WTC11 (cell line): ENCODE measurements around the gene CLASP1. TPM values are rescaled to one million over a fixed set of nuclear protein-coding genes. Genes with fewer than 3 reads are reported as not detected.

Experiments
- ATAC-seq: fragments of 200-7000 bp; cut with Tn5 transposase; 2 replicates; pipeline ENCODE4 v1.10.0; 2021; ENCODE audit warnings: mild to moderate bottlenecking, moderate library complexity
- CTCF ChIA-PET: fragments of 300-600 bp; sonication (Branson Sonifier 250); formaldehyde crosslinking; loops from one replicate; lab custom pipeline; 2021; ENCODE audit warnings: antibody characterized with exemption; lab: Charles Lee
- POLR2A ChIA-PET: fragments of 350-600 bp; sonication (Branson Sonifier 250); formaldehyde crosslinking; loops from one replicate; lab custom pipeline; 2021; ENCODE audit warnings: antibody characterized with exemption; lab: Charles Lee
- DNase-seq: peaks from one replicate; pipeline ENCODE4 v3.0.0; 2021; ENCODE audit warnings: low spot score
- H3K27ac Mint-ChIP-seq: 2 replicates; pipeline ENCODE4 v1.8.0; 2021; ENCODE audit warnings: mixed read lengths
- H3K27me3 Mint-ChIP-seq: 2 replicates; pipeline ENCODE4 v1.8.0; 2021; ENCODE audit warnings: low read depth, mild to moderate bottlenecking, moderate library complexity, mixed read lengths
- H3K36me3 Mint-ChIP-seq: 2 replicates; pipeline ENCODE4 v1.8.0; 2021; ENCODE audit warnings: mixed read lengths
- H3K4me1 Mint-ChIP-seq: 2 replicates; pipeline ENCODE4 v1.8.0; 2022; ENCODE audit warnings: mixed read lengths
- H3K4me3 Mint-ChIP-seq: 2 replicates; pipeline ENCODE4 v1.8.0; 2021; ENCODE audit warnings: mild to moderate bottlenecking, moderate library complexity, mixed read lengths
- H3K9me3 Mint-ChIP-seq: 2 replicates; pipeline ENCODE4 v1.8.0; 2021; ENCODE audit warnings: mixed read lengths
- CBFB ChIP-seq: sonication (generic); formaldehyde crosslinking; IDR thresholded peaks from 2 replicates; pipeline ENCODE4 v1.8.1; 2022; ENCODE audit warnings: mild to moderate bottlenecking, low read depth, missing genetic modification reagents
- CTCF ChIP-seq: fragments of 200-600 bp; IDR thresholded peaks from 2 replicates; pipeline ENCODE4 v1.8.0; 2022; ENCODE audit warnings: antibody characterized with exemption
- E2F5 ChIP-seq: sonication (generic); formaldehyde crosslinking; IDR thresholded peaks from 2 replicates; pipeline ENCODE4 v1.8.1; 2022; ENCODE audit warnings: mild to moderate bottlenecking, moderate library complexity, missing genetic modification reagents
- EMX1 ChIP-seq: fragments of 250-450 bp; sonication (Bioruptor Pico); IDR thresholded peaks from 2 replicates; pipeline ENCODE4 v1.8.0; 2021; ENCODE audit warnings: mild to moderate bottlenecking
- ESRRA ChIP-seq: sonication (generic); formaldehyde crosslinking; IDR thresholded peaks from 2 replicates; pipeline ENCODE4 v1.8.1; 2022; ENCODE audit warnings: mild to moderate bottlenecking, missing genetic modification reagents, borderline replicate concordance
- ETV6 ChIP-seq: sonication (generic); formaldehyde crosslinking; IDR thresholded peaks from 2 replicates; pipeline ENCODE4 v1.8.1; 2022; ENCODE audit warnings: mild to moderate bottlenecking, missing genetic modification reagents
- FOXJ3 ChIP-seq: sonication (generic); formaldehyde crosslinking; IDR thresholded peaks from 2 replicates; pipeline ENCODE4 v1.9.0; 2021; ENCODE audit warnings: missing genetic modification reagents, mild to moderate bottlenecking, borderline replicate concordance
- HMGA2 ChIP-seq: fragments of 250-450 bp; sonication (Bioruptor Pico); IDR thresholded peaks from 2 replicates; pipeline ENCODE4 v1.4.0; 2021; ENCODE audit warnings: mild to moderate bottlenecking, moderate library complexity
- JAZF1 ChIP-seq: fragments of 250-450 bp; sonication (Bioruptor Pico); IDR thresholded peaks from 2 replicates; pipeline ENCODE4 v1.9.0; 2021; ENCODE audit warnings: moderate library complexity, mild to moderate bottlenecking, inconsistent platforms
- NFATC4 ChIP-seq: fragments of 250-450 bp; sonication (Bioruptor Pico); IDR thresholded peaks from 2 replicates; pipeline ENCODE4 v1.9.0; 2021; ENCODE audit warnings: mild to moderate bottlenecking
- NR3C1 ChIP-seq: sonication (generic); formaldehyde crosslinking; conservative IDR thresholded peaks from 2 replicates; pipeline ENCODE4 v1.8.1; 2023; ENCODE audit warnings: low read depth, mild to moderate bottlenecking, missing genetic modification reagents
- PRDM15 ChIP-seq: sonication (generic); formaldehyde crosslinking; IDR thresholded peaks from 2 replicates; pipeline ENCODE4 v1.8.0; 2022; ENCODE audit warnings: missing genetic modification reagents
- SOX15 ChIP-seq: fragments of 250-450 bp; sonication (Bioruptor Pico); IDR thresholded peaks from 2 replicates; pipeline ENCODE4 v1.9.0; 2021; ENCODE audit warnings: mild to moderate bottlenecking
- TCF7 ChIP-seq: sonication (generic); formaldehyde crosslinking; IDR thresholded peaks from 2 replicates; pipeline ENCODE4 v1.8.0; 2022; ENCODE audit warnings: mild to moderate bottlenecking, low read depth, missing genetic modification reagents, moderate library complexity
- ZBTB43 ChIP-seq: sonication (generic); formaldehyde crosslinking; IDR thresholded peaks from 2 replicates; pipeline ENCODE4 v1.8.1; 2023; ENCODE audit warnings: mild to moderate bottlenecking, missing genetic modification reagents
- ZNF121 ChIP-seq: sonication (generic); formaldehyde crosslinking; IDR thresholded peaks from 2 replicates; pipeline ENCODE4 v1.8.0; 2023; ENCODE audit warnings: missing genetic modification reagents
- ZNF396 ChIP-seq: fragments of 250-450 bp; sonication (Bioruptor Pico); IDR thresholded peaks from 2 replicates; pipeline ENCODE4 v1.8.0; 2021; ENCODE audit warnings: mild to moderate bottlenecking, moderate library complexity, borderline replicate concordance
- ZNF423 ChIP-seq: fragments of 250-450 bp; sonication (Bioruptor Pico); IDR thresholded peaks from 2 replicates; pipeline ENCODE4 v2.1.2; 2022; ENCODE audit warnings: mild to moderate bottlenecking, moderate library complexity
- ZNF532 ChIP-seq: fragments of 250-450 bp; sonication (Bioruptor Pico); IDR thresholded peaks from 2 replicates; pipeline ENCODE4 v1.9.0; 2021; ENCODE audit warnings: mild to moderate bottlenecking, borderline replicate concordance
- ZNF671 ChIP-seq: fragments of 250-450 bp; sonication (Bioruptor Pico); IDR thresholded peaks from 2 replicates; pipeline ENCODE4 v1.8.0; 2021; ENCODE audit warnings: mild to moderate bottlenecking
- total RNA-seq: library from RNA; stranded (reverse); gene quantifications from 3 replicates; pipeline ENCODE4 v1.2.3, GENCODE V29; 2021

Gene CLASP1
- total RNA-seq, 1 experiment from 2014 or later: 50.0 TPM

GRCh38 chr2:121595012-121595891 is 54.0 kb downstream of the CLASP1 start (continued):
- TF ChIP-seq ETV6: no peak
- TF ChIP-seq HMGA2 (CRISPR knock-in tag): no peak

- peaks cover 5% of the 10 kb centered on the region for H3K4me1 Mint-ChIP-seq
- ATAC-seq (no peak), DNase-seq (no peak)
- ChIA-PET POLR2A (no interaction called here), CTCF (no interaction called here)
- H3K4me3 Mint-ChIP-seq: no peak overlapping the region
- TF ChIP-seq ZNF121 (no peak), ZNF532 (CRISPR knock-in tag) (no peak), PRDM15 (CRISPR knock-in tag) (no peak), ESRRA (no peak), ZNF396 (no peak), ZNF423 (no peak), CBFB (no peak), TCF7 (CRISPR knock-in tag) (no peak), NFATC4 (no peak)
- peak overlapping the region; percentile 30 for H3K27ac Mint-ChIP-seq
- no peaks in the 10 kb centered on the region for H3K27me3 Mint-ChIP-seq
- no peaks in the 10 kb centered on the region for H3K9me3 Mint-ChIP-seq
- H3K36me3 Mint-ChIP-seq: 0 out of 2 replicates have a peak, but pooled peaks cover 2% of the 10 kb centered on the region
Measured at GRCh38 chr2:121591199-121591598, 58.1 kb downstream of the CLASP1 start.

- DNase-seq: no peak
- Mint-ChIP-seq H3K4me3 (no peak overlapping the region), H3K27me3 (no peaks in the 10 kb centered on the region), H3K9me3 (no peaks in the 10 kb centered on the region), H3K4me1 (peaks cover 10% of the 10 kb centered on the region), H3K36me3 (no peaks in the 10 kb centered on the region), H3K27ac (peak overlapping the region; percentile 34; the same call in 1 of the 2 replicates)
- POLR2A ChIA-PET: interaction anchor here (0.6 to 1.0 kb wide), 3 partner anchors 25 to 148 kb away, joined by 3 read pairs; partner anchors contain the start of gene NIFK
- CTCF ChIA-PET: no interaction called here
- ATAC-seq: no peak
- no peak for TF ChIP-seq E2F5 (CRISPR knock-in tag)
- TF ChIP-seq FOXJ3 (CRISPR knock-in tag): no peak
- no peak for TF ChIP-seq JAZF1 (CRISPR knock-in tag)
- no peak for TF ChIP-seq ZNF671 (CRISPR knock-in tag)
- TF ChIP-seq CTCF: no peak
- no peak for TF ChIP-seq NR3C1 (CRISPR knock-in tag)
- TF ChIP-seq SOX15 (CRISPR knock-in tag): no peak
- no peak for TF ChIP-seq EMX1 (CRISPR knock-in tag)
- no peak for TF ChIP-seq ZBTB43 (CRISPR knock-in tag)
Measured at GRCh38 chr2:121588357-121588756, 60.9 kb downstream of the CLASP1 start.
